Stimulated activated CD8-positive, alpha-beta memory T cell treated with anti-CD3 and anti-CD28 coated beads, Interleukin-4, amount 100 ng/mL, for 48 hours (primary cell): Measurements from ENCODE around the gene AP1M1.
A peak's percentile ranks its signal among the peaks of the same experiment; 100 is the strongest.

Experiments
- DNase-seq: peaks from one replicate; pipeline ENCODE4 v3.0.0-alpha.2; 2020

Gene AP1M1

GRCh38 chr19:16233836-16234551 is 36.3 kb downstream of the AP1M1 start:
- no peak for DNase-seq

- no peak for DNase-seq
Observed at GRCh38 chr19:16234552-16235445, 37.1 kb downstream of the AP1M1 start.

GRCh38 chr19:16235811-16236652 is 38.3 kb downstream of the AP1M1 start:
- no peak for DNase-seq

- no peak for DNase-seq
Observed at GRCh38 chr19:16244091-16244490, 46.4 kb downstream of the AP1M1 start.

- peak; percentile 95 for DNase-seq
Observed at GRCh38 chr19:16247353-16248182, 49.9 kb downstream of the AP1M1 start.

DNA sequence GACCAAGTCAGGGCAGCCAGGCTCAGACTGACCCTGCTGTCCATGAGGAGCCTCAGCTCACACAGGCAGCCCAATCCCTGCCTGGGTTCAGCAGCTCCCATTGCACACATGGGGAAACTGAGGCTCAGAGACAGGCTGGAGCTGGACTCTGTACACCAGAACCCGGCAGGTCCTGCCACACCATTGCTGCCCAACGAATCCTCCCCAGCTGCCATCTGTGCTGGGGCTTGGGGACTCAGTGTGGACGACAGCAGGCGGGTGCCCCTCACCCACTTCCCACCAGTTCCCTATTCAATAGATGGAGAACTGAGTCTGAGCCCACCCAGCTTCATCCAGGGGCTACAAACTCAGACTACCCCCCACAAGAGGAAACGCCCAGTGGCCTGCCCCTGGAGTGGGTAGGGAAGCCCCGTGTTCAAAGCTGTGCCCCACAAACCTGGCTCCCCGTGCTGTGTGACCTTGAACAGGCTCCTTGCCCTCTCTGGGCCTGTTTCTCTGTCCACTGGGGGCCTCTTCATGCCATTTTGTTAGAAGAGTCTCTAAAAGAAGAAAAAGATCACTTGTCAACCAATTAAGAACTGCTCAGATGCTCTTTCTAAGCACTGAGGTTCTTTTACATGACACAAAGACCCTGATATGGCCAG is 50.8 kb downstream of the AP1M1 start:
- no peak for DNase-seq

GRCh38 chr19:16249826-16250404 is 52.2 kb downstream of the AP1M1 start:
- DNase-seq, result no peak

GRCh38 chr19:16252459-16253205 is 54.9 kb downstream of the AP1M1 start:
- no peak for DNase-seq

- no peak for DNase-seq
Observed at GRCh38 chr19:16254851-16255408, 57.2 kb downstream of the AP1M1 start.

DNA sequence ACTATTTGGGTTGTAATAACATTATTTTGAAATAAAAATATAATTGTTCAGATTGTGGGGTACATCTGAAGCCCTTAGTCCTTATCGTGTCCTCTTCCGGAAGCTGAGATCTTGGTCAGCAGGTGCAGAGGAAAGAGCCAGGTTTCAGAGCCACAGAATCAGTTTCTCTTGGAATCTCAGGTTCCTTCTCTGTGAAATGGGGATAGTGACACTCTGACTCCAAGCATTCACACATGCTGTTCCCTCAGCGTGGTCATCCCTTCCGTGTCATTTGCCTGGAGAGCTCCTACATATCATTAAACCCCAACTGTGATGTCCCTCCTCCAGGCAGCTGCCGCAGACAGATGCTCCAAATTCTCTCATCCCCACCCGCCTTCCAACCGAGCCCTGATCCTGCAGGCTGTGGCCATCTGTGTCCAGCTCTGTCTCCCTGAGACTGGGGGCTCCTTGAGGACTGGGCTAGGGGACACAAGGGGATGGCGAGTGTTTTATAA is 59.8 kb downstream of the AP1M1 start:
- DNase-seq, result no peak

DNA sequence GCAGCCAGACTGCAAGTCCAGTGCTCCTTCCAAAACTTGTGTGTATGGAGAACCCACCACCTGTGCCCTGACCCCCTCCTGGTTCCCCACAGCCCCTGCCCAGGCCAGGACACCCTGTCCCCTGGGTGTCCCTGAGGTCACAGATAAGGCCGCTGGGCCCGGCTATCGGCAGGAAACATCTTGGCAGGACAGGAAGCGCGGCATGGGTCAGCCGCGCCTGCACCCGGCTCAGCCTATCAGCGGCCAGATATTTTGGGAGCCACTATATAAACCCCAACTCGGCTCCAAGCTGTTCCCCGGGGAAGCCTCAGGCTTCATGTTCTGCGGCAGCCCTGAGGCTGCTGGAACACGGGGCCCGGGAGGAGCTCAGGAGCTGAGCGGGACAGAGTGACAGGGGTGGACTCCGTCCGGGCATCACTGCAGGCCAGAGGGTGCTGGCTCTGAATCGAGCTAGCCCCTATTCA is 60.8 kb downstream of the AP1M1 start:
- no peak for DNase-seq

- no peak for DNase-seq
Observed at GRCh38 chr19:16259385-16260159, 61.9 kb downstream of the AP1M1 start.

DNA sequence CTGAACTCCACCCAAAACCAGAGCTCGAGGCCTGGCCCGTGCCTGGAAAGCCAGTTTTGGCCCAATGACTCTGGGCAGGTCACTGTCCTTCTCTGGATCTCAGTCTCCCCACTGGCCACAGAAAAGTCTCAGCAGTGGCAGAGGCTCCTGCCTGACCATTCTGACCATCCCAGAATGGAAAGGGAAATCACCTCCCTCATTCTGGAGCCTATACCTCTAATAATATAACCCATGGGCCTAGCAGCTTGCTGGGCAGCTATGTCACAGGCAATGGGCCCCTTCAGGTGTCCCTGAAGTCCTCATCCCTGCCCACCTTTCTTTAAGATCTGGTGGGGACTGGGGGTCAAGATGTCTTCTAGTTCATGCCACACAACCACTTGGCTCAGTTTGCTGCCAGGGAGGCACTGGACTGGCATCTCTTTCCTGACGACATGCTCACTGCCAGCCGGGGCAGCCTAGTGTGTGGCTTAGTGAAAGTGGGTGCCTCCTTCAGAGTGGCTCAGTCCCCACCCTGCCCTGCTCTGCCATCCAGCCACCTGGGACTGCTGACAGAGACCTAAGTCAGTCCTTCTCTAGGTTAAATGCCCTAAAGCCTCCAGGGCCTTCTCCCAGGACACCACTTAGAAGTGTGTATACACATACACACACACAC is 62.6 kb downstream of the AP1M1 start:
- no peak for DNase-seq

- DNase-seq, result no peak
Observed at GRCh38 chr19:16260812-16261161, 63.1 kb downstream of the AP1M1 start.

- DNase-seq, result no peak
Observed at GRCh38 chr19:16261584-16262368, 64.1 kb downstream of the AP1M1 start.

DNA sequence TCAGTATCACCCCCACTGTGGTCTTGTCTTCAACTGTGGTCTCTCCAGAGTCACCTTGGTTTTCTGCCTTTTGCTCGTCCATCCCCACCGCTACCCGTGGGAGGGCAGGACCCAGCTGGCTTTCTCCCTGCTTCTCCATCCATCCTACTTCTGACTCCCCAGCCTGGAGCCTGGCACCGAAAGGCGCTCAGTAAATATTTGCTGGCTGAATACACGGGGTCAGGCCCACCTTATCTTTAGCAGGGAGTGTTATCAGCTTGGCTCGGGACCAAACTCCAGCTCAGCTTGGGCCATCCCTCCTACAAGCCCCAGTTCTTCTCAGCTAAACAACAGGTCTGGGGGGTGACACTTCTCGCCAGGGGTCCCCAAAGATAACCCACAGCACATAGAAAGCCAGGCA is 64.9 kb downstream of the AP1M1 start:
- no peak for DNase-seq

- no peak for DNase-seq
Observed at GRCh38 chr19:16263141-16263761, 65.5 kb downstream of the AP1M1 start.
